C4-2B (cell line): ENCODE results near the gene TEFM.
"Not testable (repeated sequence)": the region's sequence is repeated elsewhere in the genome, so short reads cannot be mapped to it uniquely, and the experiment has no call there.

Experiments
- H3K27ac ChIP-seq: fragments of 450-650 bp; 2 replicates; pipeline ENCODE4 v1.5.1; 2017
- ZFX ChIP-seq: fragments of 450-650 bp; IDR thresholded peaks from 2 replicates; pipeline ENCODE4 v1.6.1; 2017
- TF ChIP-seq, protein P1 (sequence below): fragments of 450-650 bp; conservative IDR thresholded peaks from 2 replicates; pipeline ENCODE4 v1.5.1; 2017; ENCODE audit warnings: mild to moderate bottlenecking

TEFM gene

DNA sequence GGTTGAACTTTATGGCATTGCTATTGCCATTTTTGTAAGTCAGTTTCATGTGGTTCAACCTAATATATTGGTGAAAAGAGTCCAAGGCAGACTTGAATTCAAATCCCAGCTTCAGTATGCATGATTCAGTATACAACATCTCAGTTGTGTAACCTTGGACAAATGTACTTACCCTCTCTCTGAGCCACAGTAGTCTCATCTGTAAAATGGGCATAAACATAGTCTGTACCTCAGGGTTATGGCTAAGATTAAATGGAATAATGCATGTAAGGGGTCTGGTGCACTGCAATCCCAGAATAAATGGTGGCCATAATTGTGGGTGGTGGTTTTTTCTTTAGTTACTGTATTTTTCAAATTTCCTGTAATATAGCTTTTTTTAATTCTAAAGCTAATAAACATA is 11.0 kb upstream of the TEFM start:
- TF ChIP-seq, protein P1, sequence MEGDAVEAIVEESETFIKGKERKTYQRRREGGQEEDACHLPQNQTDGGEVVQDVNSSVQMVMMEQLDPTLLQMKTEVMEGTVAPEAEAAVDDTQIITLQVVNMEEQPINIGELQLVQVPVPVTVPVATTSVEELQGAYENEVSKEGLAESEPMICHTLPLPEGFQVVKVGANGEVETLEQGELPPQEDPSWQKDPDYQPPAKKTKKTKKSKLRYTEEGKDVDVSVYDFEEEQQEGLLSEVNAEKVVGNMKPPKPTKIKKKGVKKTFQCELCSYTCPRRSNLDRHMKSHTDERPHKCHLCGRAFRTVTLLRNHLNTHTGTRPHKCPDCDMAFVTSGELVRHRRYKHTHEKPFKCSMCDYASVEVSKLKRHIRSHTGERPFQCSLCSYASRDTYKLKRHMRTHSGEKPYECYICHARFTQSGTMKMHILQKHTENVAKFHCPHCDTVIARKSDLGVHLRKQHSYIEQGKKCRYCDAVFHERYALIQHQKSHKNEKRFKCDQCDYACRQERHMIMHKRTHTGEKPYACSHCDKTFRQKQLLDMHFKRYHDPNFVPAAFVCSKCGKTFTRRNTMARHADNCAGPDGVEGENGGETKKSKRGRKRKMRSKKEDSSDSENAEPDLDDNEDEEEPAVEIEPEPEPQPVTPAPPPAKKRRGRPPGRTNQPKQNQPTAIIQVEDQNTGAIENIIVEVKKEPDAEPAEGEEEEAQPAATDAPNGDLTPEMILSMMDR: no peak
- no peak for TF ChIP-seq ZFX
- no peak overlapping the region for H3K27ac ChIP-seq

DNA sequence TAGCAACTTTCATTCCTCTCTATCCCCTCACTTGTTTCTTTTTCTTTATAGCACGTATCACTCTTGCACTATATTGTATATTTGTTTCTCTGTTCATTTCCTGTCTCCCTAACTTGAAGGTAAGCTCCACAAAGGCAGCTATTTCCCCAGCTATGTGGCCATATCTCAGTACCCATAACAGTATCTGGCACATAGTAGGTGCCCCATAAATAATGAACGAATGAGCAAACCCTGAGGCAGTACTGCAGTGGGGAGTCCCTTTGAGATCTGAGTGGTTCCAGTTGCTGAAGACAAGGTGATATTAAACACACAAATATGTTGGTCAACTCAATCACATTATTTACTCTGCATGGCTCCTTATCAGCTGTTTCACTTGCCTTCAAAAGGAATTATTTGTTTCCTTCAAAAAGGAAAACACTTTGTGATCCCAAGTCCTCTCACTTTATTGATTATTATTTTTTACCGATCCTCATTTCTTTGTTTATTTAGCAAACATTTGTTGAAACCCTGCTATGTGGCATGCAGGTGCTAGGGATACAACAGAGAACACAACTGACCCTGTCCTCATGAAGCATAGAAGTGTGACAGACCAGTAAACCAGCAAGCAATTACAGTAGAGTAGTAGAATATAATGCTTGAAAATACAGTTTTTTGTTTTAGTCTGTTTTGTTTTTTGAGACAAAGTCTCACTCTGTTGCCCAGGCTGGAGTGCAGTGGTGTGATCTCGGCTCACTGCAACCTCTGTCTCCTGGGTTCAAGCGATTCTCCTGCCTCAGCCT is 10.0 kb upstream of the TEFM start:
- TF ChIP-seq, protein P1: no peak
- no peak for TF ChIP-seq ZFX
- no peak overlapping the region for H3K27ac ChIP-seq

DNA sequence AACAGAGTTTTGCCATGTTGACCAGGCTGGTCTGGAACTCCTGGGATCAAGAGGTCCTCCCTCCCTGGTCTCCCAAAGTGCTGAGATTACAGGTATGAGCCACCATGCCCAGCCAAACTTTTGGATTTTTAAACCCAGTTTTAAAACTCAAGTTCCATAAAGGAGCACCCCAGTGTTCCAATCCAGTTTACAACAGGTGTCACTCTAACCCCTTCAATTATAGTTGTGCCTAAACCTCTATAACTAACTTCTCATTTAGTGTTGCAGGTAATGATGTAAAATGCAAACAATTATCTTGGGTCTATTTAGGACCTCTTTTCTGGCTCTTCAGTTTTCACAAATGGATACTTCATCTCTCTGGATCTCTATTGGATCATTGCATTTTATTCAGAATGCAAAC is 7.9 kb upstream of the TEFM start:
- TF ChIP-seq, protein P1: no peak
- TF ChIP-seq ZFX: no peak
- no peak overlapping the region for H3K27ac ChIP-seq

DNA sequence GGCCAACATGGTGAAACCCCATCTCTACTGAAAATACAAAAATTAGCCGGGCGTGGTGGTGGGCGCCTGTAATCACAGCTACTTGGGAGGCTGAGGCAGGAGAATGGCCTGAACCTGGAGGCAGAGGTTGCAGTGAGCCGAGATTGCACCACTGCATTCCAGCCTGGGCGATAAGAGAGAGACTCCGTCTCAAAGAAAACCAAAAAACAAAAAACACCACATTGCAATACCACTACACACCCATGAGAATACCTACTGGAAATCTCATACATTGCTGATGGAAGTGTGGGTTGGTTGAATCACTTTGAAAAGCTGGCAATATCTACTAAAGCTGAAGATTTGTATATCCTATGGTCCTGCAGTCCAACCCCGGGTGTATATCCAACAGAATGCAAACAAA is 4.1 kb upstream of the TEFM start:
- H3K27ac ChIP-seq: not testable (repeated sequence)

DNA sequence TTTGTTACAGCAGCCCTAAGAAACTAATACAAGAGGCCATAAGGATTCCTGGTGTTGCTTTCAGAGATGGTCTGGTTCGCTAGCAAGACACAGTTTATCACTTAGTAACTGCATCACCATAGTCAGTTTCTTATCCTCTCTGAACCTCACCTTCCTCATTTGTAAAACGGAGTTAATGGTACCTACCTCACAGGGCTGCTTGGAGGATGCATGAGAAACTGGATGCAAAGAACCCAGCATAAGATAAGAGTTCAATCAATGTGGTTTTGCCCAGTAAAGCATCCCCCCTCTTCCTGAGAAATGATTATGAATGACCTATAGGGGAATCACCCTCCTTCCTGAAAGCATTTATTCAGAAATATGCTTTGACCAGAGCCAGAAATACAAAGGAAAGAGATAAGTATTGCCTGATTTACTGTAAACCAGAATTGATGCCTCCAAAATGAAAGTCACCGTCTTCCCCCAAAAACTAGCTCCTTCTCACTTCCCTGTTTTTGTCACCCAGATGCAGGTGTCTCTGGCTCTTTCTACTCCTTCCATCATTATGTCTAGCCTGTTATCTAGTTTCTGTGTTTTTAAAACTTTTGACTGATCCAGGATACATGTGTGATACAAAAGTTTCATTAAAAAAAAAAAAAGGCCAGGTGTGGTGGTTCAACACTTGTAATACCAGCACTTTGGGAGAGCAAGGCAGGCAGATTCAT is 2.8 kb upstream of the TEFM start:
- H3K27ac ChIP-seq: no peak overlapping the region
- TF ChIP-seq, protein P1: no peak
- TF ChIP-seq ZFX: no peak

DNA sequence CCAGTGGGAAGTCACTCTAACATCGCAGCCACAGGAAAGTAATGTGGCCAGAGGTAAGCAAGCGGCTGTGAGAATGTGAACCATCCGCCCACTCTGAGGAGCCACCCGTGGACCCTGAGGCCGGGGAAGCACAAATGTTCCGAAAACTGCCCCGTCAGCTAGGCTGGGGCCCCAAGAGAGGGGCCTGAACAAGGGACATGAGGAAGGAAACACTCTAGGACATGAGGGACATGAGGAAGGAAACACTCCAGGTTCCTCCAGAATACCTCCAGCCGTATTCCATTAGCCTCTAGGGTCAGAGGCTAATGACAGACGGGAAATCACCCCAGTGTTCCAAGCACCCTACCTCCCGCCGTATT is 317 bp downstream of the TEFM start:
- TF ChIP-seq, protein P1: no peak
- no peak for TF ChIP-seq ZFX
- peak overlapping the region; percentile 89 for H3K27ac ChIP-seq

DNA sequence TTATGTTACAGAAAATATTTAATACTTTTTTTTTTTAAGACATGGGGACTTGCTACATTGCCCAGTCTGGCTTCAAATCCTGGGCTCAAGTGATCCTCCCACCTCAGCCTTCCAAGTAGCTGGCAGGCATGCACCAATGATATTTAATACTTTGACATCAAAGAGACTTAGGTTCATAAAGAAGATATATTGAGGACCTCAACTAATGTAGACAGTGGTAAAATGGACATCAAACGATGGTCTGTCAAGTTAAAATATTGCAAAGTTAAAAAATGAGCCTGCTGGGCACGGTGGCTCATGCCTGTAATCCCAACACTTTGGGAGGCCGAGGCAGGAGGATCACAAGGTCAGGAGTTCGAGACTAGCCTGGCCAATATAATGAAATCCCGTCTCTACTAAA is 8.7 kb downstream of the TEFM start:
- no peak for TF ChIP-seq ZFX
- TF ChIP-seq, protein P1: no peak
- H3K27ac ChIP-seq: no peak overlapping the region

DNA sequence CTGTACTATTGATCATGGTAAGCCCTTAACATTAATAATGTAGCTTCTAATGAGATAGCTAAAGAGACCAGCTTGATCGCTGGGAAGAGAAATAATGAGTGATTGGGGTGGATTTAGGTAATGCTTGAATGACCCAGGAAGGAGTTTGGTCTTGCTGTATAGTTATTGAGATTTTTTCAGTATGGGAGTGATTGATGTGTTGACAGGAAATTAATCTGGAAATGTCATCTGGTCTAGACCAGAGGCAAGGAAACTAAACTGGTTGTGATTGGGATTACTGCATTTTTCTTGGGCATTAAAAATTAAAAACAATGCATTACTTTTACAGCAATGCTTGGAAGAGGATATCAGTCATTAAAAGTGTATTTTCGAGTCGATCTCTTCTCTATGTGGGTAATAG is 11.8 kb downstream of the TEFM start:
- TF ChIP-seq ZFX: no peak
- TF ChIP-seq, protein P1: no peak
- H3K27ac ChIP-seq: no peak overlapping the region
